PC-9 (cell line): ENCODE results near the gene MAFG. TPM values are rescaled to one million over a fixed set of nuclear protein-coding genes. Genes with fewer than 3 reads are reported as not detected.

Experiments used
- BruUV-seq: library from RNA; stranded (reverse); fragments of 400-500 nt; replicated peaks from 2 replicates; lab custom pipeline; 2021; lab: Mats Ljungman, UMichigan
- CTCF ChIA-PET: fragments of 300-600 bp; sonication (Branson Sonifier 250); formaldehyde crosslinking; loops from one replicate; lab custom pipeline; 2022; ENCODE audit warnings: antibody characterized with exemption; lab: Charles Lee
- POLR2A ChIA-PET: fragments of 300-600 bp; sonication (Branson Sonifier 250); formaldehyde crosslinking; loops from one replicate; lab custom pipeline; 2022; ENCODE audit warnings: antibody characterized with exemption; ENCODE audit not compliant: unreplicated experiment; lab: Charles Lee
- DNase-seq, 2 experiments: peaks; one replicate each; pipeline versions ENCODE4 v3.0.0 to v3.0.0-alpha.2; 2015 to 2022; ENCODE audit warnings: mixed read lengths in 1 of 2
- H2AFZ ChIP-seq: fragments of 200-600 bp; sonication (generic); 2 replicates; pipeline ENCODE4 v1.8.1; 2017; ENCODE audit warnings: antibody characterized with exemption
- H3F3A ChIP-seq: fragments of 200-600 bp; sonication (generic); 2 replicates; pipeline ENCODE4 v1.8.1; 2017; ENCODE audit warnings: antibody characterized with exemption, mild to moderate bottlenecking, low read depth; ENCODE audit not compliant: insufficient read depth
- H3K27ac ChIP-seq: fragments of 200-600 bp; sonication (generic); 2 replicates; pipeline ENCODE4 v1.6.1; 2016; ENCODE audit warnings: mixed run types
- H3K27me3 ChIP-seq: fragments of 200-600 bp; sonication (generic); 2 replicates; pipeline ENCODE4 v1.6.1; 2016; ENCODE audit warnings: low read depth, mixed run types; ENCODE audit not compliant: insufficient read depth
- H3K36me3 ChIP-seq: fragments of 200-600 bp; sonication (generic); 2 replicates; pipeline ENCODE4 v1.6.1; 2016; ENCODE audit warnings: low read depth, mixed run types
- H3K4me1 ChIP-seq: fragments of 200-600 bp; sonication (generic); replicated peaks from 2 replicates; pipeline ENCODE4 v1.6.1; 2016; ENCODE audit warnings: mixed run types; ENCODE audit not compliant: insufficient read depth
- H3K4me2 ChIP-seq: fragments of 200-600 bp; sonication (generic); 2 replicates; pipeline ENCODE4 v1.6.1; 2017; ENCODE audit warnings: mixed run types
- H3K4me3 ChIP-seq: fragments of 200-600 bp; sonication (generic); 2 replicates; pipeline ENCODE4 v1.6.1; 2016; ENCODE audit warnings: mixed run types
- H3K79me2 ChIP-seq: fragments of 200-600 bp; sonication (generic); 2 replicates; pipeline ENCODE4 v1.6.1; 2017; ENCODE audit warnings: low read depth, mixed run types
- H3K9me2 ChIP-seq: fragments of 200-600 bp; sonication (generic); 2 replicates; pipeline ENCODE4 v1.8.1; 2017; ENCODE audit warnings: mild to moderate bottlenecking; ENCODE audit not compliant: insufficient read depth
- H3K9me3 ChIP-seq: fragments of 200-600 bp; sonication (generic); 2 replicates; pipeline ENCODE4 v1.8.1; 2016; ENCODE audit warnings: low read depth; ENCODE audit not compliant: insufficient read depth
- H4K20me1 ChIP-seq: fragments of 200-600 bp; sonication (generic); 2 replicates; pipeline ENCODE4 v1.8.1; 2017; ENCODE audit not compliant: insufficient read depth
- CTCF ChIP-seq: fragments of 200-600 bp; sonication (generic); conservative IDR thresholded peaks from 2 replicates; pipeline ENCODE4 v1.6.1; 2017; ENCODE audit warnings: mixed run types, antibody characterized with exemption, mild to moderate bottlenecking, moderate library complexity
- EZH2 ChIP-seq: fragments of 200-600 bp; sonication (generic); IDR thresholded peaks from 2 replicates; pipeline ENCODE4 v1.8.0; 2017; ENCODE audit warnings: antibody characterized with exemption, low read depth
- intact Hi-C: fragments of 100-400 bp; cut with micrococcal nuclease; formaldehyde crosslinking; loops from one replicate; pipeline ENCODE4 v1.10.0; 2022; ENCODE audit not compliant: unreplicated experiment
- total RNA-seq: library from RNA; stranded (reverse); gene quantifications from 2 replicates; pipeline ENCODE4 v1.2.3, GENCODE V29; 2021

Gene MAFG
- total RNA-seq, 1 experiment from 2014 or later: 79.5 TPM

DNA sequence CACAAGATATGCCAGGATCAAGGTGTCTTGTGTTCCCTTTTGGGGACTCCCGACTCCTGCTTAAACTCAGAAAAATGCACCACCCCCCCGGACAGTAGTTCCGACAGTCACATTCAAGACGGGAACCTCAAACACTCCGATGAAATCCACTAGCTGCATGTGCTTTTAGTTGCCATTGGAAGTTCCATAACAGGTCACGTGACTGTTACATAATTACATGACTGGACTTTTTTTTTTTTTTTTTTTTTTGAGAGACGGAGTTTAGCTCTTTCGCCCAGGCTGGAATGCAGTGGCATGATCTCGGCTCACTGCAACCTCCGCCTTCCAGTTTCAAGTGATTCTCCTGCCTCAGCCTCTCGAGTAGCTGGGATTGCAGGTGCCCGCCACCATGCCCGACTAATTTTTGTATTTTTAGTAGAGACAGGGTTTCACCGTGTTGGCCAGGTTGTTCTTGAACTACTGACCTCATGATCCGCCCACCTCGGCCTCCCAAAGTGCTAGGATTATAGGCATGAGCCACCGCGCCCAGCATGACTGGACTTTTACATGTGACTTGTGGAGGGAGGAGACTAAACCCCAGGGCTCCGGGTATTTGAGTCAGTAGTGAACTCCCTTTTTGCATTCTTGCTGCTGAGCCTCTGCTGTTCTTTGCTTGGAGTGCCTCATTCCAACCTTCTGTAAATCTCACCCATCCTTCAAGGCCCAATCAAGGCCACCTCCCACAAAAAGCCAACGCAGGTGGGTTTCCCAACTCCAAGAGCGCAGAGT lies 11.1 kb downstream of the MAFG start:
- Histone ChIP-seq H3K27ac (peak overlapping the region; percentile 62), H4K20me1 (peaks cover 8% of the 10 kb centered on the region; the same call in 1 of the 2 replicates), H3K4me1 (peaks cover 50% of the 10 kb centered on the region), H3K27me3 (no peaks in the 10 kb centered on the region), H3K36me3 (no peaks in the 10 kb centered on the region; the same call in 1 of the 2 replicates), H3K4me3 (peak overlapping the region; percentile 66), H3K9me2 (no peaks in the 10 kb centered on the region), H3K4me2 (peak overlapping the region; percentile 96), H3K9me3 (no peaks in the 10 kb centered on the region), H3K79me2 (peaks cover 54% of the 10 kb centered on the region), H3F3A (peaks cover 65% of the 10 kb centered on the region), H2AFZ (no peak overlapping the region)
- DNase-seq: peak; percentile 79 to 80
- intact Hi-C loops: no loop called here
- TF ChIP-seq EZH2 (no peak), CTCF (no peak)
- ChIA-PET CTCF (no interaction called here), POLR2A (interaction anchor here (1.0 kb wide), 1 partner anchor 10 kb away, joined by 8 read pairs; no protein-coding TSS in a partner anchor)
- BruUV-seq: no TSS peak

DNA sequence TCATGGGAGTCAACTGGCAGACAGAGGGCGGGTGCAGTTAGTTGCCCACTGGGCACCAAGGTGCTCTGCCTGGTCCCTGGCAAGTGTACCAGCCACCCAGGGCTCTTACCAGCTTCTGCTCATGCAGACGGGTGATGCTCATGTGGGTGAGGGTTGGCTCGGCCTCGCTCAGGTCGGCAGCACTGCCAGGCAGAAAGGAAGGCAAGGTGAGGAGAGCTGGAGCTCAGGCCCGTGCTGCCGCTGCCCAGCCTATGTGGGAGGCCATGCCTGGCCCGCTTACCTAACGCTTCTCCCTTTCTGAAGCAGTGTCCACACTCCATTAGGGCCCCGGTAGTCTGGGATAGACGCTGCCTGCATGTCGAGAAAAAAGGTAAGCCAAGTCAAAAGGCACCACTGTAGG lies 12.2 kb downstream of the MAFG start:
- Histone ChIP-seq H4K20me1 (peaks cover 4% of the 10 kb centered on the region; the same call in 1 of the 2 replicates), H3K4me3 (no peak overlapping the region), H3K36me3 (no peaks in the 10 kb centered on the region; the same call in 1 of the 2 replicates), H3K9me3 (no peaks in the 10 kb centered on the region), H3K9me2 (no peaks in the 10 kb centered on the region), H3K79me2 (peaks cover 43% of the 10 kb centered on the region), H3K4me2 (no peak overlapping the region), H3F3A (peaks cover 60% of the 10 kb centered on the region), H3K27me3 (no peaks in the 10 kb centered on the region), H3K4me1 (peaks cover 48% of the 10 kb centered on the region), H2AFZ (no peak overlapping the region), H3K27ac (no peak overlapping the region)
- no TSS peak for BruUV-seq
- DNase-seq: no peak
- CTCF ChIA-PET: interaction anchor here (0.5 to 0.6 kb wide), 2 partner anchors 15 to 76 kb away, joined by 3 read pairs; no protein-coding TSS in a partner anchor
- no peak for TF ChIP-seq EZH2
- no peak for TF ChIP-seq CTCF
- POLR2A ChIA-PET: interaction anchor here (0.7 kb wide), 1 partner anchor 945 kb away, joined by 4 read pairs; no protein-coding TSS in a partner anchor
- intact Hi-C loops: no loop called here

GRCh38 chr17:81914103-81914850 lies 13.3 kb downstream of the MAFG start:
- TF ChIP-seq EZH2 (no peak), CTCF (no peak)
- ChIA-PET CTCF (interaction anchor here (0.6 kb wide), 1 partner anchor 17 kb away, joined by 3 read pairs; no protein-coding TSS in a partner anchor), POLR2A (interaction anchor here (0.7 kb wide), 1 partner anchor 946 kb away, joined by 4 read pairs; no protein-coding TSS in a partner anchor)
- Histone ChIP-seq H3K4me1 (peaks cover 47% of the 10 kb centered on the region), H3K27me3 (no peaks in the 10 kb centered on the region), H3K4me3 (no peak overlapping the region), H3K27ac (no peak overlapping the region), H2AFZ (no peak overlapping the region), H3K9me3 (no peaks in the 10 kb centered on the region), H3K79me2 (peaks cover 33% of the 10 kb centered on the region), H3K36me3 (no peaks in the 10 kb centered on the region; the same call in 1 of the 2 replicates), H3K9me2 (no peaks in the 10 kb centered on the region), H3F3A (peaks cover 52% of the 10 kb centered on the region), H4K20me1 (peaks cover 4% of the 10 kb centered on the region; the same call in 1 of the 2 replicates), H3K4me2 (no peak overlapping the region)
- intact Hi-C loops: no loop called here
- no TSS peak for BruUV-seq
- no peak for DNase-seq
